Endothelial cell of umbilical vein (primary cell): ENCODE results near the gene A3GALT2.

Experiments
- CTCF ChIP-seq, 2 donors: IDR thresholded peaks; 1 replicate in 1 of 2; 2 replicates in 1 of 2; pipeline ENCODE4 v1.5.1; 2011; ENCODE audit warnings: low read length in 2 of 2, mild to moderate bottlenecking in 2 of 2, moderate library complexity in 2 of 2, control low read depth in 1 of 2, inconsistent platforms in 1 of 2, low read depth in 1 of 2; ENCODE audit not compliant: insufficient read depth in 1 of 2; ENCODE audit errors: extremely low read depth in 1 of 2
- MAX ChIP-seq: IDR thresholded peaks from 2 replicates; pipeline ENCODE4 v1.6.1; 2011; ENCODE audit not compliant: insufficient read depth, insufficient read length

GRCh38 chr1:33265780-33266605, 54.9 kb downstream of the A3GALT2 start:
- TF ChIP-seq CTCF (IDR thresholded peaks at IDR 0.05; ENCODE audit: extremely low read depth in 1 of 2, insufficient read depth in 1 of 2, low read depth in 1 of 2, low read length in 2 of 2) (no peak), MAX (no peak)
